HEK293T (cell line): ENCODE results near the gene CELA2A.
"Not testable (repeated sequence)": the region's sequence is repeated elsewhere in the genome, so short reads cannot be mapped to it uniquely, and the experiment has no call there.

Experiments
- CTCF ChIA-PET: fragments of 350-600 bp; formaldehyde crosslinking; extraction: SDS; loops from one replicate; lab custom pipeline; 2021; ENCODE audit warnings: antibody characterized with exemption, inconsistent platforms; lab: Yijun Ruan, JAX
- POLR2A ChIA-PET: fragments of 350-600 bp; formaldehyde crosslinking; extraction: SDS; loops from one replicate; lab custom pipeline; 2020; ENCODE audit warnings: antibody characterized with exemption, inconsistent platforms; lab: Yijun Ruan, JAX
- DNase-seq: peaks from one replicate; pipeline ENCODE4 v3.0.0; 2012; ENCODE audit warnings: mixed read lengths; ENCODE audit errors: extremely low spot score
- ARNT ChIP-seq: fragments of 450-650 bp; IDR thresholded peaks from 2 replicates; pipeline ENCODE4 v1.6.1; 2017; ENCODE audit warnings: mild to moderate bottlenecking
- BHLHE40 ChIP-seq: fragments of 450-650 bp; IDR thresholded peaks from 2 replicates; pipeline ENCODE4 v1.6.1; 2016; ENCODE audit warnings: mild to moderate bottlenecking, moderate library complexity, borderline replicate concordance
- CTBP1 ChIP-seq: fragments of 450-650 bp; IDR thresholded peaks from 2 replicates; pipeline ENCODE4 v1.6.1; 2016; ENCODE audit warnings: borderline replicate concordance
- ELF4 ChIP-seq: fragments of 450-650 bp; IDR thresholded peaks from 2 replicates; pipeline ENCODE4 v1.6.1; 2017; ENCODE audit warnings: antibody characterized with exemption
- FOXA1 ChIP-seq: fragments of 450-650 bp; IDR thresholded peaks from 2 replicates; pipeline ENCODE4 v1.6.1; 2016; ENCODE audit warnings: mild to moderate bottlenecking
- FOXK2 ChIP-seq: fragments of 450-650 bp; IDR thresholded peaks from 2 replicates; pipeline ENCODE4 v1.6.1; 2016; ENCODE audit warnings: mild to moderate bottlenecking
- FOXM1 ChIP-seq: fragments of 450-650 bp; IDR thresholded peaks from 2 replicates; pipeline ENCODE4 v1.6.1; 2017; ENCODE audit warnings: mild to moderate bottlenecking, borderline replicate concordance
- HDGF ChIP-seq: fragments of 450-650 bp; IDR thresholded peaks from 2 replicates; pipeline ENCODE4 v1.6.1; 2017; ENCODE audit warnings: antibody characterized with exemption, borderline replicate concordance
- L3MBTL2 ChIP-seq: fragments of 450-650 bp; conservative IDR thresholded peaks from 2 replicates; pipeline ENCODE4 v1.6.1; 2016; ENCODE audit warnings: mild to moderate bottlenecking
- LEF1 ChIP-seq: fragments of 450-650 bp; IDR thresholded peaks from 2 replicates; pipeline ENCODE4 v1.6.1; 2017; ENCODE audit warnings: mild to moderate bottlenecking, borderline replicate concordance
- NFRKB ChIP-seq: fragments of 450-650 bp; IDR thresholded peaks from 2 replicates; pipeline ENCODE4 v1.6.1; 2016; ENCODE audit warnings: mild to moderate bottlenecking, moderate library complexity
- SP1 ChIP-seq: fragments of 450-650 bp; IDR thresholded peaks from 2 replicates; pipeline ENCODE4 v1.6.1; 2017
- SUZ12 ChIP-seq: fragments of 450-650 bp; IDR thresholded peaks from 2 replicates; pipeline ENCODE4 v1.6.1; 2016; ENCODE audit warnings: mild to moderate bottlenecking
- TARDBP ChIP-seq: fragments of 450-650 bp; IDR thresholded peaks from 2 replicates; pipeline ENCODE4 v1.6.1; 2016
- ZNF384 ChIP-seq: fragments of 450-650 bp; IDR thresholded peaks from 2 replicates; pipeline ENCODE4 v1.6.1; 2016
- TF ChIP-seq, protein P1 (sequence below): fragments of 450-650 bp; IDR thresholded peaks from 2 replicates; pipeline ENCODE4 v1.6.1; 2016

The CELA2A gene

GRCh38 chr1:15483971-15484370, 27.4 kb downstream of the CELA2A start:
- CTCF ChIA-PET: no interaction called here
- TF ChIP-seq FOXM1 (no peak), LEF1 (no peak), SP1 (no peak)
- no peak for DNase-seq
- POLR2A ChIA-PET: no interaction called here

GRCh38 chr1:15484443-15484842, 27.9 kb downstream of the CELA2A start:
- DNase-seq, POLR2A ChIA-PET, CTCF ChIA-PET: not testable (repeated sequence)

DNA sequence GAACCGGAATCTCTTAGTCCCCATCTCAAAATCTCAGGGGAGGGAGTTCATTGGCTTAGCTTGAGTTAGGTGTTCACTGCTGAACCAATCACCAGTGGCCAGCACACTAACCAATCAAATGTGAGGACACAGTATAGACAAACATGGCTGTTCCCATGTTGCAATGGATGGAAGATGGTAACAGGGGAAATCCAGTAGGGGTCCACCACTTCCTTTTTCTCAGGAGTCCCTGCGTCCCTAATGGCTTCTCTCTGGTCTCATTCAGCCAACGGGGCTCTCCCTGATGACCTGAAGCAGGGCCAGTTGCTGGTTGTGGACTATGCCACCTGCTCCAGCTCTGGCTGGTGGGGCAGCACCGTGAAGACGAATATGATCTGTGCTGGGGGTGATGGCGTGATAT, 29.1 kb downstream of the CELA2A start:
- TF ChIP-seq TARDBP (no peak), ZNF384 (no peak), ELF4 (no peak), SP1 (no peak), LEF1 (no peak), CTBP1 (no peak), ARNT (no peak), BHLHE40 (no peak), FOXA1 (no peak), NFRKB (no peak), L3MBTL2 (no peak), SUZ12 (no peak), FOXK2 (no peak), HDGF (no peak), FOXM1 (no peak)
- TF ChIP-seq, protein P1, sequence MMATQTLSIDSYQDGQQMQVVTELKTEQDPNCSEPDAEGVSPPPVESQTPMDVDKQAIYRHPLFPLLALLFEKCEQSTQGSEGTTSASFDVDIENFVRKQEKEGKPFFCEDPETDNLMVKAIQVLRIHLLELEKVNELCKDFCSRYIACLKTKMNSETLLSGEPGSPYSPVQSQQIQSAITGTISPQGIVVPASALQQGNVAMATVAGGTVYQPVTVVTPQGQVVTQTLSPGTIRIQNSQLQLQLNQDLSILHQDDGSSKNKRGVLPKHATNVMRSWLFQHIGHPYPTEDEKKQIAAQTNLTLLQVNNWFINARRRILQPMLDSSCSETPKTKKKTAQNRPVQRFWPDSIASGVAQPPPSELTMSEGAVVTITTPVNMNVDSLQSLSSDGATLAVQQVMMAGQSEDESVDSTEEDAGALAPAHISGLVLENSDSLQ: no peak
- CTCF ChIA-PET: no interaction called here
- POLR2A ChIA-PET: no interaction called here
- DNase-seq: no peak

- POLR2A ChIA-PET, DNase-seq, CTCF ChIA-PET: not testable (repeated sequence)
These were observed 30.5 kb downstream of the CELA2A start for GRCh38 chr1:15486844-15487610.

DNA sequence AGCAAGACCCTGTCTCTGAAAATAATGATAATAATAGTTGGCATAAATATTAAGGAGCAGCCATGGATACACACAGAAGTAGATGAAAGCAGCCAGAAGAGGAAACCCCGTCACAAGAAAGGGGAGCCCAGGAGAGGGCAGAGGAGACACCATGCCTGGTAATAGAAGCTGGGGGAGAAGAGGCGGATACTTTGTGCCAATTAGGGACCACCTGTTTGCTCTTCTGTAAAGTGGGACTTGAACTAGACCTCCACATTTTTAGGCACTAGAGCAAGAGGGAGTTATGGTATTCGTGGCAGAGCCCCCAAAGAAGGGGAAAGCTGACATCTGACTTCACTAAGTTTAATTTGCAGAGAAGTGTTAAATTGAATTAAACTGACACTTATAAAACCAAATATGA, 31.8 kb downstream of the CELA2A start:
- ChIA-PET POLR2A (no interaction called here), CTCF (no interaction called here)
- DNase-seq: no peak
- TF ChIP-seq HDGF (no peak), LEF1 (no peak), FOXA1 (no peak), ZNF384 (no peak), BHLHE40 (no peak), FOXK2 (no peak)

- CTCF ChIA-PET: no interaction called here
- TF ChIP-seq FOXM1 (no peak), HDGF (no peak), FOXA1 (no peak), ARNT (no peak), L3MBTL2 (no peak), ELF4 (no peak)
- TF ChIP-seq, protein P1: no peak
- DNase-seq: no peak
- POLR2A ChIA-PET: no interaction called here
These were observed 32.7 kb downstream of the CELA2A start for GRCh38 chr1:15489052-15489736.

- DNase-seq, POLR2A ChIA-PET, CTCF ChIA-PET: not testable (repeated sequence)
These were observed 34.5 kb downstream of the CELA2A start for GRCh38 chr1:15491010-15491409.

DNA sequence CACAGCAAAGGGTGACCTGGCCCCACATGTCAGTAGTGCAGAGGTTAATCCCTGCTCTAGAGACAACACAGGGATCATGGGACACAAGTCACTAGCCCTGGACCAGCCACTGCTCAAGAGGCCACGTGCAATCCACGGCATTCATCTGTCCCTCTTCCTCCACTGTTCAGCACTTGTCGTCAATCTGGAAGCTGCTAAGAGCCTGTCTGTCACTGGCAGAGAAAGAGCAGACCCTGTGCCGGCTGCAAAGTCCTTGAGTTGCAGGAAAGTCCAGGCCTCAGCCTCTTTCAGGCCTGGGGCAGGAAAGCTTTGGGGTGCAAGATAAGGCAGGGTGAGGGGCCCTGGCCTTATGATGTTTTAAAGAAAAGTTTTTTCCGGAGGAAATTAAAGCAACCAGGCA, 36.1 kb downstream of the CELA2A start:
- no peak for TF ChIP-seq TARDBP
- no peak for TF ChIP-seq BHLHE40
- TF ChIP-seq SP1: no peak
- TF ChIP-seq FOXK2: no peak
- TF ChIP-seq ARNT: no peak
- TF ChIP-seq CTBP1: no peak
- TF ChIP-seq NFRKB: no peak
- TF ChIP-seq L3MBTL2: no peak
- TF ChIP-seq SUZ12: no peak
- no peak for TF ChIP-seq LEF1
- TF ChIP-seq, protein P1: no peak
- no peak for TF ChIP-seq FOXM1
- no peak for TF ChIP-seq FOXA1
- no peak for TF ChIP-seq ZNF384
- no peak for TF ChIP-seq HDGF
- no peak for TF ChIP-seq ELF4

More for the DNA sequence above, 36.1 kb downstream of the CELA2A start:
- ChIA-PET POLR2A (no interaction called here), CTCF (no interaction called here)
- DNase-seq: no peak
